Measurements from ENCODE around the gene ABCC6.
"Not testable (repeated sequence)": the region's sequence is repeated elsewhere in the genome, so short reads cannot be mapped to it uniquely, and the experiment has no call there.

DNA sequence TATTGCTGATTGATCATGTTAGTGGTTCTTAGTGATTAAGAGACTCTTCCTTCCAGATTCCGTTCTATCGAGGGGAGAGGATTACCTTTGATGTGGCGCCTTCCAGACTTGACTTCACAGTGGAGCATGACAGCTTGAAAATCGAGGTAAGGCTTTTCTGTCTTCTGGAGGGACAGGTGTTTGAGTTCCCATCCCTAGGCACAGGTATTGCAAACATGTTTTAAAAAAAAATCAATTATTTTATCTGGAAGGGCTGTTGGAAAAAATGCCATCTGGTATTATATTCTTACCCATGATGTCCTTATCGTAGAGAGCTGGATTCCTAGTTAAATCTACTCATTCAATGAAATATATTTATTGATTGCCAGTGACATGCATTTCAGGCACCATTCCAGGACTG lies 29.1 kb upstream of the ABCC6 start:
- TF ChIP-seq, protein P1, sequence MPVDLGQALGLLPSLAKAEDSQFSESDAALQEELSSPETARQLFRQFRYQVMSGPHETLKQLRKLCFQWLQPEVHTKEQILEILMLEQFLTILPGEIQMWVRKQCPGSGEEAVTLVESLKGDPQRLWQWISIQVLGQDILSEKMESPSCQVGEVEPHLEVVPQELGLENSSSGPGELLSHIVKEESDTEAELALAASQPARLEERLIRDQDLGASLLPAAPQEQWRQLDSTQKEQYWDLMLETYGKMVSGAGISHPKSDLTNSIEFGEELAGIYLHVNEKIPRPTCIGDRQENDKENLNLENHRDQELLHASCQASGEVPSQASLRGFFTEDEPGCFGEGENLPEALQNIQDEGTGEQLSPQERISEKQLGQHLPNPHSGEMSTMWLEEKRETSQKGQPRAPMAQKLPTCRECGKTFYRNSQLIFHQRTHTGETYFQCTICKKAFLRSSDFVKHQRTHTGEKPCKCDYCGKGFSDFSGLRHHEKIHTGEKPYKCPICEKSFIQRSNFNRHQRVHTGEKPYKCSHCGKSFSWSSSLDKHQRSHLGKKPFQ (CRISPR knock-in tag; IDR thresholded peaks at IDR 0.05; ENCODE audit: insufficient replicate concordance), result not testable (repeated sequence)
- not testable (repeated sequence) for TF ChIP-seq ZNF670 (CRISPR knock-in tag; IDR thresholded peaks at IDR 0.05; ENCODE audit: borderline replicate concordance); ZNF839 (CRISPR knock-in tag; IDR thresholded peaks at IDR 0.05; ENCODE audit: borderline replicate concordance); ZNF224 (CRISPR knock-in tag; IDR thresholded peaks at IDR 0.05); ZFYVE20 (CRISPR knock-in tag; IDR thresholded peaks at IDR 0.05; ENCODE audit: borderline replicate concordance, low read depth); HDAC6 (IDR thresholded peaks at IDR 0.05; ENCODE audit: low read depth, low read length); SRF (IDR thresholded peaks at IDR 0.05; ENCODE audit: low read depth, low read length); CEBPB (IDR thresholded peaks at IDR 0.05; ENCODE audit: borderline replicate concordance, low read depth, low read length); ZSCAN21 (CRISPR knock-in tag; IDR thresholded peaks at IDR 0.05; ENCODE audit: borderline replicate concordance); CBX1 (IDR thresholded peaks at IDR 0.05; ENCODE audit: low read depth); EZH2 (conservative IDR thresholded peaks at IDR 0.05; ENCODE audit: low read depth, low read length); ZNF83 (CRISPR knock-in tag; IDR thresholded peaks at IDR 0.05; ENCODE audit: borderline replicate concordance)
- TF ChIP-seq, protein P2, sequence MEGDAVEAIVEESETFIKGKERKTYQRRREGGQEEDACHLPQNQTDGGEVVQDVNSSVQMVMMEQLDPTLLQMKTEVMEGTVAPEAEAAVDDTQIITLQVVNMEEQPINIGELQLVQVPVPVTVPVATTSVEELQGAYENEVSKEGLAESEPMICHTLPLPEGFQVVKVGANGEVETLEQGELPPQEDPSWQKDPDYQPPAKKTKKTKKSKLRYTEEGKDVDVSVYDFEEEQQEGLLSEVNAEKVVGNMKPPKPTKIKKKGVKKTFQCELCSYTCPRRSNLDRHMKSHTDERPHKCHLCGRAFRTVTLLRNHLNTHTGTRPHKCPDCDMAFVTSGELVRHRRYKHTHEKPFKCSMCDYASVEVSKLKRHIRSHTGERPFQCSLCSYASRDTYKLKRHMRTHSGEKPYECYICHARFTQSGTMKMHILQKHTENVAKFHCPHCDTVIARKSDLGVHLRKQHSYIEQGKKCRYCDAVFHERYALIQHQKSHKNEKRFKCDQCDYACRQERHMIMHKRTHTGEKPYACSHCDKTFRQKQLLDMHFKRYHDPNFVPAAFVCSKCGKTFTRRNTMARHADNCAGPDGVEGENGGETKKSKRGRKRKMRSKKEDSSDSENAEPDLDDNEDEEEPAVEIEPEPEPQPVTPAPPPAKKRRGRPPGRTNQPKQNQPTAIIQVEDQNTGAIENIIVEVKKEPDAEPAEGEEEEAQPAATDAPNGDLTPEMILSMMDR (CRISPR knock-in tag; IDR thresholded peaks at IDR 0.05), result not testable (repeated sequence)
- TF ChIP-seq, protein P3, sequence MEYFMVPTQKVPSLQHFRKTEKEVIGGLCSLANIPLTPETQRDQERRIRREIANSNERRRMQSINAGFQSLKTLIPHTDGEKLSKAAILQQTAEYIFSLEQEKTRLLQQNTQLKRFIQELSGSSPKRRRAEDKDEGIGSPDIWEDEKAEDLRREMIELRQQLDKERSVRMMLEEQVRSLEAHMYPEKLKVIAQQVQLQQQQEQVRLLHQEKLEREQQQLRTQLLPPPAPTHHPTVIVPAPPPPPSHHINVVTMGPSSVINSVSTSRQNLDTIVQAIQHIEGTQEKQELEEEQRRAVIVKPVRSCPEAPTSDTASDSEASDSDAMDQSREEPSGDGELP (IDR thresholded peaks at IDR 0.05; ENCODE audit: borderline replicate concordance, low read depth), result not testable (repeated sequence)

Measured in HepG2 (cell line).